H9 (cell line): ENCODE results near the gene CLEC3B. TPM values are rescaled to one million over a fixed set of nuclear protein-coding genes. Genes with fewer than 3 reads are reported as not detected.

ENCODE experiments used
- DNase-seq: peaks from one replicate; pipeline ENCODE4 v3.0.0-alpha.2; 2017
- H2AFZ ChIP-seq: one replicate; pipeline ENCODE4 v1.6.1; 2013; ENCODE audit warnings: mild to moderate bottlenecking, low read length, control low read depth, moderate library complexity
- H2AK5ac ChIP-seq: 2 replicates; pipeline ENCODE4 v1.6.1; 2013; ENCODE audit warnings: low read length, control low read depth, mixed read lengths; ENCODE audit not compliant: insufficient read length
- H2BK120ac ChIP-seq: one replicate; pipeline ENCODE4 v1.6.1; 2013; ENCODE audit warnings: low read depth, mild to moderate bottlenecking, low read length, control low read depth, inconsistent platforms; ENCODE audit not compliant: poor library complexity, severe bottlenecking
- H2BK12ac ChIP-seq: 2 replicates; pipeline ENCODE4 v1.6.1; 2013; ENCODE audit warnings: low read length, control low read depth, mixed read lengths, low read depth; ENCODE audit not compliant: insufficient read length
- H2BK15ac ChIP-seq: 2 replicates; pipeline ENCODE4 v1.6.1; 2013; ENCODE audit warnings: low read depth, low read length, control low read depth
- H2BK20ac ChIP-seq: one replicate; pipeline ENCODE4 v1.6.1; 2013; ENCODE audit warnings: low read depth, mild to moderate bottlenecking, low read length, control low read depth, inconsistent platforms; ENCODE audit not compliant: poor library complexity, severe bottlenecking
- H2BK5ac ChIP-seq: 2 replicates; pipeline ENCODE4 v1.6.1; 2013; ENCODE audit warnings: low read length, control low read depth, mixed read lengths; ENCODE audit not compliant: insufficient read length
- H3K14ac ChIP-seq: 2 replicates; pipeline ENCODE4 v1.6.1; 2013; ENCODE audit warnings: low read length, control low read depth; ENCODE audit not compliant: insufficient read depth
- H3K18ac ChIP-seq: 2 replicates; pipeline ENCODE4 v1.6.1; 2013; ENCODE audit warnings: low read depth, mild to moderate bottlenecking, mixed read lengths, low read length, control low read depth; ENCODE audit not compliant: insufficient read length
- H3K23ac ChIP-seq: 2 replicates; pipeline ENCODE4 v1.6.1; 2013; ENCODE audit warnings: low read length, control low read depth, mixed read lengths, low read depth; ENCODE audit not compliant: insufficient read length
- H3K23me2 ChIP-seq: 2 replicates; pipeline ENCODE4 v1.6.1; 2013; ENCODE audit warnings: low read depth, mild to moderate bottlenecking, mixed read lengths, low read length, control low read depth; ENCODE audit not compliant: insufficient read length, poor library complexity, severe bottlenecking
- H3K27ac ChIP-seq: 2 replicates; pipeline ENCODE4 v1.5.1; 2013; ENCODE audit warnings: low read length, control low read depth, mixed read lengths, low read depth; ENCODE audit not compliant: insufficient read length
- H3K27me3 ChIP-seq: 2 replicates; pipeline ENCODE4 v1.6.1; 2013; ENCODE audit warnings: low read length, control low read depth, inconsistent platforms; ENCODE audit not compliant: insufficient read depth
- H3K4ac ChIP-seq: 2 replicates; pipeline ENCODE4 v1.6.1; 2013; ENCODE audit warnings: low read depth, mild to moderate bottlenecking, control low read depth, inconsistent platforms, low read length, moderate library complexity
- H3K4me1 ChIP-seq: 2 replicates; pipeline ENCODE4 v1.6.1; 2013; ENCODE audit warnings: low read length, control low read depth, inconsistent platforms; ENCODE audit not compliant: insufficient read depth
- H3K4me2 ChIP-seq: 2 replicates; pipeline ENCODE4 v1.6.1; 2013; ENCODE audit warnings: low read length, control low read depth, mixed read lengths; ENCODE audit not compliant: insufficient read length, insufficient read depth
- H3K56ac ChIP-seq: 2 replicates; pipeline ENCODE4 v1.6.1; 2013; ENCODE audit warnings: low read depth, mild to moderate bottlenecking, mixed read lengths, low read length, control low read depth; ENCODE audit not compliant: insufficient read length
- H3K79me1 ChIP-seq: 2 replicates; pipeline ENCODE4 v1.6.1; 2013; ENCODE audit warnings: low read depth, mild to moderate bottlenecking, moderate library complexity, low read length, control low read depth, inconsistent platforms; ENCODE audit not compliant: insufficient read depth, poor library complexity, severe bottlenecking
- H3K79me2 ChIP-seq: 2 replicates; pipeline ENCODE4 v1.6.1; 2013; ENCODE audit warnings: low read length, control low read depth, inconsistent platforms; ENCODE audit not compliant: insufficient read depth
- H3K9ac ChIP-seq: 2 replicates; pipeline ENCODE4 v1.6.1; 2013; ENCODE audit warnings: low read length, control low read depth, mixed read lengths; ENCODE audit not compliant: insufficient read length; ENCODE audit errors: extremely low read depth
- H3K9me3 ChIP-seq: one replicate; pipeline ENCODE4 v1.6.1; 2013; ENCODE audit warnings: low read depth, low read length, inconsistent platforms; ENCODE audit not compliant: control insufficient read depth
- H3T11ph ChIP-seq: one replicate; pipeline ENCODE4 v1.6.1; 2013; ENCODE audit warnings: mild to moderate bottlenecking, low read length, control low read depth, inconsistent platforms
- H4K20me1 ChIP-seq: one replicate; pipeline ENCODE4 v1.6.1; 2013; ENCODE audit not compliant: control insufficient read depth, insufficient read length, insufficient read depth
- H4K5ac ChIP-seq: 2 replicates; pipeline ENCODE4 v1.6.1; 2013; ENCODE audit warnings: low read depth, mild to moderate bottlenecking, mixed read lengths, low read length, control low read depth; ENCODE audit not compliant: insufficient read length
- H4K8ac ChIP-seq: replicated peaks from 2 replicates; pipeline ENCODE4 v1.6.1; 2013; ENCODE audit warnings: low read length, control low read depth, mixed read lengths, low read depth; ENCODE audit not compliant: insufficient read length
- H4K91ac ChIP-seq: 2 replicates; pipeline ENCODE4 v1.6.1; 2013; ENCODE audit warnings: low read depth, mild to moderate bottlenecking, moderate library complexity, mixed read lengths, low read length, control low read depth; ENCODE audit not compliant: insufficient read length
- H3K27ac Mint-ChIP-seq, 3 experiments: 2 replicates in 2 of 3; 3 replicates in 1 of 3; pipeline ENCODE4 v1.8.0; 2020 to 2021; ENCODE audit warnings: mixed read lengths in 3 of 3, mild to moderate bottlenecking in 1 of 3, moderate library complexity in 1 of 3
- H3K27me3 Mint-ChIP-seq: 2 replicates; pipeline ENCODE4 v1.8.0; 2021; ENCODE audit warnings: low read depth, mild to moderate bottlenecking, moderate library complexity, mixed read lengths
- H3K36me3 Mint-ChIP-seq, 3 experiments: 2 replicates in 2 of 3; 3 replicates in 1 of 3; pipeline ENCODE4 v1.8.0; 2020 to 2021; ENCODE audit warnings: low read depth in 3 of 3, mixed read lengths in 3 of 3; ENCODE audit not compliant: insufficient read depth in 1 of 3
- H3K4me1 Mint-ChIP-seq, 2 experiments: 2 replicates each; pipeline ENCODE4 v1.8.0; 2020; ENCODE audit warnings: mixed read lengths in 2 of 2
- H3K4me3 Mint-ChIP-seq, 2 experiments: 2 replicates in 1 of 2; 3 replicates in 1 of 2; pipeline ENCODE4 v1.8.0; 2020 to 2021; ENCODE audit warnings: mild to moderate bottlenecking in 2 of 2, mixed read lengths in 2 of 2, moderate library complexity in 1 of 2
- H3K9me3 Mint-ChIP-seq, 2 experiments: 2 replicates in 1 of 2; 3 replicates in 1 of 2; pipeline ENCODE4 v1.8.0; 2020; ENCODE audit warnings: mild to moderate bottlenecking in 2 of 2, mixed read lengths in 2 of 2, moderate library complexity in 1 of 2
- CTCF ChIP-seq: fragments of 200-600 bp; sonication (generic); conservative IDR thresholded peaks from 3 replicates; pipeline ENCODE4 v1.8.0; 2021; ENCODE audit warnings: antibody characterized with exemption, mild to moderate bottlenecking
- WGBS: extraction: QIAGEN DNeasy Blood & Tissue Kit; methylation state at CpG from one replicate; pipeline ENCODE4 v1.1.7; 2013; ENCODE audit warnings: missing lambda C conversion rate, low lambda C conversion rate, mixed read lengths; ENCODE audit not compliant: insufficient read length; ENCODE audit errors: extremely low coverage; 5-methylcytosine and 5-hydroxymethylcytosine counted together
- total RNA-seq: library from RNA; stranded (reverse); gene quantifications from 2 replicates; pipeline ENCODE4 v1.2.1, GENCODE V29; 2021

The CLEC3B gene
- total RNA-seq, 1 experiment from 2014 or later: not detected

- H2BK120ac ChIP-seq: no peak overlapping the region
- H3K9ac ChIP-seq: no peak overlapping the region
Observed at GRCh38 chr3:45042162-45042561, 16.1 kb downstream of the CLEC3B start.

More at GRCh38 chr3:45042162-45042561, 16.1 kb downstream of the CLEC3B start:
- no peak overlapping the region for H2BK5ac ChIP-seq
- no peak overlapping the region for H3K27ac Mint-ChIP-seq
- H3K36me3 Mint-ChIP-seq: no peaks in the 10 kb centered on the region
- no peak overlapping the region for H3K56ac ChIP-seq
- H4K91ac ChIP-seq: no peak overlapping the region
- no peak overlapping the region for H3T11ph ChIP-seq
- no peak overlapping the region for H3K14ac ChIP-seq
- no peak overlapping the region for H3K4me3 Mint-ChIP-seq
- no peak overlapping the region for H3K27ac ChIP-seq
- H3K9me3 Mint-ChIP-seq: no peaks in the 10 kb centered on the region
- H2BK15ac ChIP-seq: no peak overlapping the region
- peaks cover 14 to 16% of the 10 kb centered on the region in 2 experiments for H3K4me1 Mint-ChIP-seq
- H2BK12ac ChIP-seq: no peak overlapping the region
- no peak overlapping the region for H3K4me2 ChIP-seq
- H2AFZ ChIP-seq: no peak overlapping the region
- no peak overlapping the region for H2AK5ac ChIP-seq
- WGBS: no CpG with 5 or more reads among the region's 3 CpGs
- no peaks in the 10 kb centered on the region for H3K23me2 ChIP-seq
- H3K18ac ChIP-seq: no peak overlapping the region
- H2BK20ac ChIP-seq: no peak overlapping the region
- H3K4me1 ChIP-seq: no peaks in the 10 kb centered on the region
- no peak overlapping the region for H4K8ac ChIP-seq
- no peak for DNase-seq
- H3K9me3 ChIP-seq: no peaks in the 10 kb centered on the region
- peaks cover 32% of the 10 kb centered on the region for H3K27me3 Mint-ChIP-seq
- H3K79me2 ChIP-seq: no peaks in the 10 kb centered on the region
- no peaks in the 10 kb centered on the region for H3K79me1 ChIP-seq
- no peak for TF ChIP-seq CTCF
- peaks cover under 1% of the 10 kb centered on the region; the same call in 1 of the 2 replicates for H3K27me3 ChIP-seq
- H3K4ac ChIP-seq: no peak overlapping the region
- no peak overlapping the region for H3K23ac ChIP-seq
- H4K5ac ChIP-seq: no peak overlapping the region
- H4K20me1 ChIP-seq: no peaks in the 10 kb centered on the region
